Sigmoid colon (tissue), 7 donors: ENCODE data around the gene TMEM255B. TPM values are rescaled to one million over a fixed set of nuclear protein-coding genes. Genes with fewer than 3 reads are reported as not detected.

Source experiments
- DNase-seq: peaks from one replicate; pipeline ENCODE4 v3.0.0-alpha.2; 2019
- H3K27ac ChIP-seq, 4 donors: fragments of 200-600 bp; sonication (generic); one replicate each; pipeline ENCODE4 v1.5.1; 2016 to 2019; ENCODE audit warnings: mild to moderate bottlenecking in 1 of 4
- H3K27me3 ChIP-seq, 3 donors: fragments of 200-600 bp; sonication (generic); one replicate each; pipeline ENCODE4 v1.5.1; 2019; ENCODE audit warnings: mild to moderate bottlenecking in 1 of 3
- H3K36me3 ChIP-seq, 4 donors: fragments of 200-600 bp; sonication (generic); one replicate each; pipeline ENCODE4 v1.5.1; 2016 to 2019
- H3K4me1 ChIP-seq, 4 donors: fragments of 200-600 bp; sonication (generic); one replicate each; pipeline ENCODE4 v1.5.1; 2017 to 2019
- H3K4me3 ChIP-seq, 4 donors: fragments of 200-600 bp; sonication (generic); one replicate each; pipeline ENCODE4 v1.5.1; 2017 to 2019; ENCODE audit warnings: mild to moderate bottlenecking in 2 of 4, moderate library complexity in 1 of 4
- H3K9me3 ChIP-seq, 4 donors: fragments of 200-600 bp in 3 of 4; sonication (generic) in 3 of 4; one replicate each; pipeline versions ENCODE4 v1.5.1 to v1.6.1; 2013 to 2019
- CTCF ChIP-seq, 4 experiments: fragments of 450-650 bp in 3 of 4; fragments of 200-600 bp in 1 of 4; IDR thresholded peaks; one replicate each; pipeline ENCODE4 v1.5.1; 2016 to 2019; ENCODE audit warnings: antibody characterized with exemption in 4 of 4, mild to moderate bottlenecking in 3 of 4, moderate library complexity in 2 of 4
- EP300 ChIP-seq, 4 donors: sonication (generic); formaldehyde crosslinking; IDR thresholded peaks; one replicate each; pipeline ENCODE4 v1.6.1; 2017; ENCODE audit warnings: antibody characterized with exemption in 4 of 4
- POLR2A ChIP-seq, 2 donors: fragments of 450-650 bp; IDR thresholded peaks; one replicate each; pipeline ENCODE4 v1.6.1; 2016; ENCODE audit warnings: antibody characterized with exemption in 2 of 2, mild to moderate bottlenecking in 2 of 2, moderate library complexity in 2 of 2
- POLR2AphosphoS5 ChIP-seq, 4 donors: sonication (generic); formaldehyde crosslinking; IDR thresholded peaks; one replicate each; pipeline ENCODE4 v1.6.1; 2017; ENCODE audit warnings: antibody characterized with exemption in 4 of 4
- WGBS, 2 donors: extraction: QIAGEN DNeasy Blood & Tissue Kit; methylation state at CpG; one replicate each; pipeline ENCODE4 v1.1.7; 2013; 5-methylcytosine and 5-hydroxymethylcytosine counted together
- intact Hi-C: fragments of 100-400 bp; cut with DNase I; formaldehyde crosslinking; loops from one replicate; pipeline ENCODE4 v1.15.1; 2023
- polyA plus RNA-seq, 3 donors: library from polyadenylated mRNA; stranded (reverse); fragments of 200-250 nt; gene quantifications; one replicate each; pipeline ENCODE4 v1.2.3, GENCODE V29; 2013
- total RNA-seq, 4 donors: library from RNA; depleted of rRNA; stranded (reverse); fragments of >200 nt; gene quantifications; one replicate each; pipeline ENCODE4 v1.1.0, GENCODE V29; 2016
- donor health status: healthy with polysubstance abuse.
- donor health status: Bipolar disorder and iron deficiency.
- donor health status: healthy.

The TMEM255B gene
- total and polyA plus RNA-seq, 7 donors: 0.60 to 11.1 (median 4.3) TPM

- Histone ChIP-seq H3K36me3 (no peaks in the 10 kb centered on the region), H3K27me3 (peaks cover 6 to 33% (median 23%) of the 10 kb centered on the region in 3 donors), H3K9me3 (no peaks in the 10 kb centered on the region), H3K27ac (no peak overlapping the region), H3K4me1 (no peaks in the 10 kb centered on the region), H3K4me3 (no peak overlapping the region)
- no peak for DNase-seq
- intact Hi-C loops: no loop called here
- 67 to 77% methylated on average over 35 of the region's 35 CpGs for WGBS, 2 donors
- TF ChIP-seq POLR2A (IDR thresholded peaks at IDR 0.05) (no peak), POLR2AphosphoS5 (IDR thresholded peaks at IDR 0.05) (no peak), EP300 (IDR thresholded peaks at IDR 0.05) (no peak), CTCF (IDR thresholded peaks at IDR 0.05) (no peak)
Measured at GRCh38 chr13:113776231-113777125, 17.5 kb downstream of the TMEM255B start.

GRCh38 chr13:113777311-113778260 lies 18.6 kb downstream of the TMEM255B start:
- intact Hi-C loops: no loop called here
- TF ChIP-seq CTCF (IDR thresholded peaks at IDR 0.05): no peak
- no peak for TF ChIP-seq POLR2A (IDR thresholded peaks at IDR 0.05)
- no peak for TF ChIP-seq POLR2AphosphoS5 (IDR thresholded peaks at IDR 0.05)
- TF ChIP-seq EP300 (IDR thresholded peaks at IDR 0.05): no peak
- WGBS, 2 donors: 38 to 41% methylated on average over 29 of the region's 29 CpGs
- no peak overlapping the region for H3K4me3 ChIP-seq
- no peak overlapping the region for H3K27ac ChIP-seq
- no peaks in the 10 kb centered on the region for H3K36me3 ChIP-seq
- H3K4me1 ChIP-seq: no peaks in the 10 kb centered on the region
- H3K27me3 ChIP-seq: peaks cover 6 to 33% (median 23%) of the 10 kb centered on the region in 3 donors
- H3K9me3 ChIP-seq: no peaks in the 10 kb centered on the region
- no peak for DNase-seq

GRCh38 chr13:113781571-113781970 lies 22.5 kb downstream of the TMEM255B start:
- intact Hi-C loops: no loop called here
- H3K36me3 ChIP-seq: no peaks in the 10 kb centered on the region
- H3K4me3 ChIP-seq: no peak overlapping the region
- H3K4me1 ChIP-seq: no peaks in the 10 kb centered on the region
- 84 to 85% methylated on average over 2 of the region's 2 CpGs for WGBS, 2 donors
- peaks cover 2 to 17% (median 13%) of the 10 kb centered on the region in 3 donors for H3K27me3 ChIP-seq
- no peak overlapping the region for H3K27ac ChIP-seq
- TF ChIP-seq EP300 (IDR thresholded peaks at IDR 0.05) (no peak), CTCF (IDR thresholded peaks at IDR 0.05) (no peak), POLR2AphosphoS5 (IDR thresholded peaks at IDR 0.05) (no peak), POLR2A (IDR thresholded peaks at IDR 0.05) (no peak)
- H3K9me3 ChIP-seq: no peaks in the 10 kb centered on the region
- no peak for DNase-seq

- DNase-seq: no peak
- peaks cover 0 to 8% (median 4%) of the 10 kb centered on the region in 3 donors for H3K27me3 ChIP-seq
- H3K9me3 ChIP-seq: no peaks in the 10 kb centered on the region
- no peak overlapping the region for H3K27ac ChIP-seq
- no peak for TF ChIP-seq POLR2A (IDR thresholded peaks at IDR 0.05)
- no peak for TF ChIP-seq POLR2AphosphoS5 (IDR thresholded peaks at IDR 0.05)
- TF ChIP-seq EP300 (IDR thresholded peaks at IDR 0.05): no peak
- no peak for TF ChIP-seq CTCF (IDR thresholded peaks at IDR 0.05)
- H3K4me1 ChIP-seq: no peaks in the 10 kb centered on the region
- H3K4me3 ChIP-seq: no peak overlapping the region
- intact Hi-C loops: no loop called here
- WGBS, 2 donors: 82 to 85% methylated on average over 14 of the region's 14 CpGs
- H3K36me3 ChIP-seq: no peaks in the 10 kb centered on the region
Measured at GRCh38 chr13:113782472-113782871, 23.4 kb downstream of the TMEM255B start.
